IMR-90 (cell line): ENCODE results near the gene KIRREL1. TPM values are rescaled to one million over a fixed set of nuclear protein-coding genes. Genes with fewer than 3 reads are reported as not detected.

Experiments used
- ATAC-seq: fragments of 200-7000 bp; cut with Tn5 transposase; 2 replicates; pipeline ENCODE4 v1.9.1; 2020; ENCODE audit warnings: low read depth, mild to moderate bottlenecking, moderate library complexity
- BruUV-seq: library from RNA; stranded (reverse); fragments of 400-500 nt; replicated peaks from 2 replicates; lab custom pipeline; 2021; lab: Mats Ljungman, UMichigan
- CTCF ChIA-PET: fragments of 300-600 bp; formaldehyde crosslinking; extraction: SDS; loops from one replicate; lab custom pipeline; 2021; ENCODE audit warnings: antibody characterized with exemption; lab: Yijun Ruan, JAX
- POLR2A ChIA-PET: fragments of 300-600 bp; sonication (Branson Sonifier 250); formaldehyde crosslinking; loops from one replicate; lab custom pipeline; 2022; ENCODE audit warnings: antibody characterized with exemption; ENCODE audit not compliant: unreplicated experiment; lab: Charles Lee
- DNase-seq: peaks from one replicate; pipeline ENCODE4 v3.0.0; 2013
- H2AFZ ChIP-seq: replicated peaks from 2 replicates; pipeline ENCODE3; 2013; ENCODE audit warnings: low read length, mild to moderate bottlenecking; ENCODE audit not compliant: poor library complexity
- H2AK5ac ChIP-seq: 2 replicates; pipeline ENCODE4 v1.6.1; 2013; ENCODE audit warnings: low read depth, low read length, inconsistent platforms
- H2AK9ac ChIP-seq: replicated peaks from 2 replicates; pipeline ENCODE3; 2013; ENCODE audit warnings: mild to moderate bottlenecking, low read depth, low read length, moderate library complexity; ENCODE audit not compliant: poor library complexity
- H2BK120ac ChIP-seq: 2 replicates; pipeline ENCODE4 v1.6.1; 2013; ENCODE audit warnings: low read depth, low read length, inconsistent platforms
- H2BK15ac ChIP-seq: 3 replicates; pipeline ENCODE4 v1.6.1; 2013; ENCODE audit warnings: low read depth, low read length, inconsistent platforms
- H2BK20ac ChIP-seq: 2 replicates; pipeline ENCODE4 v1.6.1; 2013; ENCODE audit warnings: low read depth, mild to moderate bottlenecking, inconsistent platforms, low read length, moderate library complexity
- H2BK5ac ChIP-seq: 2 replicates; pipeline ENCODE4 v1.6.1; 2013; ENCODE audit warnings: mild to moderate bottlenecking, low read depth, low read length, inconsistent platforms; ENCODE audit not compliant: poor library complexity, severe bottlenecking
- H3K14ac ChIP-seq: replicated peaks from 2 replicates; pipeline ENCODE4 v1.6.1; 2013; ENCODE audit warnings: low read depth, low read length, inconsistent platforms
- H3K18ac ChIP-seq: 2 replicates; pipeline ENCODE4 v1.6.1; 2013; ENCODE audit warnings: low read depth, low read length, control low read depth
- H3K23ac ChIP-seq: 2 replicates; pipeline ENCODE4 v1.6.1; 2013; ENCODE audit warnings: low read depth, low read length, inconsistent platforms
- H3K27ac ChIP-seq: 2 replicates; pipeline ENCODE4 v1.5.1; 2013; ENCODE audit warnings: mild to moderate bottlenecking, control low read depth, low read length; ENCODE audit not compliant: insufficient read depth
- H3K27me3 ChIP-seq: 2 replicates; pipeline ENCODE4 v1.6.1; 2013; ENCODE audit warnings: low read length; ENCODE audit not compliant: control insufficient read depth, insufficient read depth
- H3K36me3 ChIP-seq: 2 replicates; pipeline ENCODE4 v1.6.1; 2013; ENCODE audit warnings: low read length, mixed read lengths; ENCODE audit not compliant: control insufficient read depth, insufficient read depth
- H3K4ac ChIP-seq: 2 replicates; pipeline ENCODE4 v1.6.1; 2013; ENCODE audit warnings: low read depth, low read length, inconsistent platforms
- H3K4me1 ChIP-seq: 2 replicates; pipeline ENCODE4 v1.6.1; 2013; ENCODE audit warnings: low read length, mixed read lengths; ENCODE audit not compliant: control insufficient read depth, insufficient read depth
- H3K4me2 ChIP-seq: 2 replicates; pipeline ENCODE4 v1.6.1; 2013; ENCODE audit warnings: low read depth, mild to moderate bottlenecking, control low read depth, low read length, moderate library complexity
- H3K4me3 ChIP-seq: 2 replicates; pipeline ENCODE4 v1.5.1; 2013; ENCODE audit warnings: low read depth, mild to moderate bottlenecking, control low read depth, low read length, moderate library complexity; ENCODE audit not compliant: insufficient read depth
- H3K56ac ChIP-seq: 2 replicates; pipeline ENCODE4 v1.6.1; 2013; ENCODE audit warnings: low read length, inconsistent platforms; ENCODE audit not compliant: insufficient read depth; ENCODE audit errors: extremely low read depth
- H3K79me1 ChIP-seq, 2 experiments: 2 replicates each; pipeline ENCODE4 v1.6.1; 2013; ENCODE audit warnings: low read length in 2 of 2, inconsistent platforms in 1 of 2, low read depth in 1 of 2
- H3K9ac ChIP-seq: 2 replicates; pipeline ENCODE4 v1.6.1; 2013; ENCODE audit warnings: low read depth, low read length, control low read depth
- H3K9me1 ChIP-seq: 2 replicates; pipeline ENCODE4 v1.6.1; 2013; ENCODE audit warnings: low read length, inconsistent platforms; ENCODE audit not compliant: insufficient read depth
- H3K9me3 ChIP-seq: 2 replicates; pipeline ENCODE4 v1.6.1; 2013; ENCODE audit warnings: low read length; ENCODE audit not compliant: control insufficient read depth, insufficient read depth
- H4K20me1 ChIP-seq: 2 replicates; pipeline ENCODE4 v1.6.1; 2013; ENCODE audit warnings: low read length, inconsistent platforms; ENCODE audit not compliant: insufficient read depth
- H4K5ac ChIP-seq: 2 replicates; pipeline ENCODE4 v1.6.1; 2013; ENCODE audit warnings: mild to moderate bottlenecking, low read depth, low read length, control low read depth
- H4K8ac ChIP-seq, 2 experiments: 2 replicates each; pipeline ENCODE4 v1.6.1; 2013; ENCODE audit warnings: low read depth in 2 of 2, low read length in 2 of 2, control low read depth in 1 of 2, inconsistent platforms in 1 of 2
- H4K91ac ChIP-seq: 2 replicates; pipeline ENCODE4 v1.6.1; 2013; ENCODE audit warnings: low read depth, low read length, inconsistent platforms; ENCODE audit not compliant: insufficient read depth
- BHLHE40 ChIP-seq: fragments of 150-350 bp; IDR thresholded peaks from 2 replicates; pipeline ENCODE4 v1.6.1; 2016; ENCODE audit warnings: mild to moderate bottlenecking, low read depth, low read length
- CTCF ChIP-seq: conservative IDR thresholded peaks from 2 replicates; pipeline ENCODE4 v1.5.1; 2012; ENCODE audit warnings: mild to moderate bottlenecking, low read depth, low read length, improper control_type of control experiment
- WGBS, 2 experiments: methylation state at CpG; one replicate each; pipeline versions ENCODE4 v1.1.5 to v1.1.7; 2013; ENCODE audit warnings: missing lambda C conversion rate in 2 of 2; ENCODE audit not compliant: insufficient read length in 1 of 2; ENCODE audit errors: extremely low coverage in 2 of 2; 5-methylcytosine and 5-hydroxymethylcytosine counted together
- dilution Hi-C: fragments of 300-500 bp; cut with HindIII; formaldehyde crosslinking; loops from one replicate; pipeline ENCODE4 v1.14.3; 2018; ENCODE audit warnings: low sequenced_read_pairs; ENCODE audit not compliant: unreplicated experiment
- in situ Hi-C: fragments of 300-500 bp; cut with MboI; formaldehyde crosslinking; loops from 3 replicates; pipeline ENCODE4 v1.14.3; 2019; ENCODE audit warnings: low sequenced_read_pairs, inconsistent platforms, mixed read lengths
- intact Hi-C: fragments of 100-400 bp; cut with micrococcal nuclease; formaldehyde crosslinking; loops from 2 replicates; pipeline ENCODE4 v1.10.0; 2022
- polyA plus RNA-seq, 3 experiments: library from polyadenylated mRNA; depleted of rRNA; stranded (reverse); fragments of >200 nt; gene quantifications; 2 replicates each; pipeline ENCODE4 v1.2.3, GENCODE V29; 2012; ENCODE audit warnings: low replicate concordance in 1 of 3
- total RNA-seq: library from RNA; depleted of rRNA; stranded (reverse); fragments of >200 nt; gene quantifications from 2 replicates; pipeline ENCODE4 v1.2.3, GENCODE V29; 2012

KIRREL1 gene
- total and polyA plus RNA-seq, 2 of the 4 experiments (the other 2 are of a cell fraction), result 58.1 to 64.7 TPM

- peak overlapping the region; percentile 85 for H3K18ac ChIP-seq
- WGBS, 2 experiments, result no CpG with 5 or more reads among the region's 5 CpGs
- peak overlapping the region; percentile 91 for H3K56ac ChIP-seq
- H3K27ac ChIP-seq, result peak overlapping the region; percentile 93
- H3K14ac ChIP-seq, result peak overlapping the region; percentile 90
- H2BK20ac ChIP-seq, result peak overlapping the region; percentile 88
- peaks cover 53% of the 10 kb centered on the region for H3K9me1 ChIP-seq
- intact Hi-C loops (loop anchor here (2.0 kb wide), 1 partner anchor 33 kb away; no protein-coding TSS in a partner anchor), dilution Hi-C loops (no loop called here), in situ Hi-C loops (no loop called here)
- peaks cover 44% of the 10 kb centered on the region for H4K20me1 ChIP-seq
- POLR2A ChIA-PET, result no interaction called here
- peak overlapping the region; percentile 97 for H3K4ac ChIP-seq
- no TSS peak for BruUV-seq
- peak overlapping the region; percentile 96 for H2AK9ac ChIP-seq
- peak; percentile 60 for DNase-seq
- H3K79me1 ChIP-seq, result peaks cover 8 to 92% of the 10 kb centered on the region in 2 experiments; a peak in 3 of 4 replicates
- no peaks in the 10 kb centered on the region for H3K9me3 ChIP-seq
- H2AK5ac ChIP-seq, result peak overlapping the region; percentile 93
- peak overlapping the region; percentile 94 for H2BK5ac ChIP-seq
- peak overlapping the region; percentile 95 for H2BK120ac ChIP-seq
- CTCF ChIA-PET, result interaction anchor here (1.5 kb wide), 1 partner anchor 9 kb away, joined by 3 read pairs; no protein-coding TSS in a partner anchor
- H3K23ac ChIP-seq, result peak overlapping the region; percentile 97
- 0 out of 2 replicates have a peak, but pooled peaks have one; percentile 11 for TF ChIP-seq BHLHE40
- no peak for TF ChIP-seq CTCF
- H3K9ac ChIP-seq, result peak overlapping the region; percentile 64
- H3K4me3 ChIP-seq, result no peak overlapping the region
- no peaks in the 10 kb centered on the region for H3K27me3 ChIP-seq
- peak; percentile 22 for ATAC-seq
- H3K4me1 ChIP-seq, result peaks cover 67% of the 10 kb centered on the region
- H2AFZ ChIP-seq, result peak overlapping the region; percentile 37
- peak overlapping the region; percentile 77; the same call in 2 of the 3 replicates for H2BK15ac ChIP-seq
- H4K8ac ChIP-seq, result peak overlapping the region; percentile 18 to 95
- peak overlapping the region; percentile 97 for H4K91ac ChIP-seq
- peak overlapping the region; percentile 81 for H4K5ac ChIP-seq
- H3K4me2 ChIP-seq, result peak overlapping the region; percentile 56
- peaks cover 3% of the 10 kb centered on the region; the same call in 1 of the 2 replicates for H3K36me3 ChIP-seq
Observed at GRCh38 chr1:158003406-158003800, 10.0 kb downstream of the KIRREL1 start.
